Measurements from ENCODE around the gene JTB.

JTB gene

DNA sequence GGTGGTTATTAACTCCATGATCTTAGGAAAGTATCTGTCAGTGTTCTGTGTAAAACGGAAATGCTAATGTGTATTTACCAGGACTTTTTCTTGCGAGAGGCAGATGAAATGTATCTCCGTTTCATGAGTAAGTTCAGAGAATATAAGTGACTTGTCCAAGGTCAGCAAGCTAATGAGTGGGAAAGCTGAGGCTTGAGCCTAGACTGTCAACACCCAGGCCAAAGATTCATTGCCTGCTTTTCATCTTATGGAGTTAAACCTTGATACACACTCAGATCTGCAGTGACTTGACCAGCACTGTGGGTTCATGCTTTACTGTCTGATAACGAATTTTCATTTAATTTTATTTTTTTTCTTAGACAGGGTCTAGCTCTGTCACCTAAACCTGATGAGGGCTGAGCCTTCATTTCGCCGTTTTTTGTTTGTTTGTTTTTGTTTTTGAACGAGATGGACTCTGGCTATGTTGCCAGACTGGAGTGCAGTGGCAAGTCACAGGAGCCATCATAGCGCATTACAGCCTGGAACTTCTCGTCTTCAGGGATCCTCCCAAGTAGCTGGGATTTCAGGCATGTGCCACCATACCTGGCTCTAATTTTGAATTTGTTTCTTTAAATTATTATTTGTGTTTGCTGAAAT, 918 bp upstream of the JTB start:
- no peak for DNase-seq

DNA sequence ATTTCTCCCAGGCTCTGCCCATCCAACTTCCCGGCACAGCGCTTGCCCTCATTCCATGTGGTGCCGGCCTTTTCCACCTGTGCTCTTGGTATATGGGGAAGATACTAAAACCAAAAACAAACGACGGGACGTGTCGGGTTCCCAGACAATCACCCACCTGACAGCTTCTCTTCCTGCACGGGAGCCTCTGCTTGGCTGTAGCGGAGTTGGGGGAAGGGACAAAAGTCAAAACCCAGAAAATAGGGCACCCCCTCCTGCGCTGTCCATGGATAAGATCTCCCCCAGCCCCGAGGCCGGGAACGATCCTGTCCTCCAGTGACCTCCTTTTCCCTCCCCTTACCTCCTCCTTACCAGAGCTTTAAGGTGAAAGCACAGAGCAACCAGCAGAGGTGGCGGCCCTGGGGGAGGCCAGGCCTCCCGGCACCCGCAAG, 640 bp downstream of the JTB start:
- no peak for DNase-seq

DNA sequence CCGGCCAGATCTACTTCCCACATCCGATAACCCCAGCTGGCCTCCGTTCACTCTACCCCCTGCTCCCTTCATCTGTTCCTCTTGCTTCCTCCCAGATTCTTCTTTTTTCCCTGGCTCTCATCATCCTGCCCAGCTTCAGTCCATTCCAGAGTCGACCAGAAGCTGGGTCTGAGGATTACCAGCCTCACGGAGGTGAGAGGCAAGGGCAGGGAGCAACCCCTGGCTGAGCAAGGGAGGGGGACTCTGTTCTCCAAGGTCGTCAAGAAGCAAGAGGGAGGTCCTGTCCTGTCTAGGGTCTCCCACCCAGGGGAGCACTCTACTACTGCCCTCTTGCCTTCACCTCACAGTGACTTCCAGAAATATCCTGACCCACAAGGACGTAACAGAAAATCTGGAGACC, 3.9 kb downstream of the JTB start:
- DNase-seq, result no peak

DNA sequence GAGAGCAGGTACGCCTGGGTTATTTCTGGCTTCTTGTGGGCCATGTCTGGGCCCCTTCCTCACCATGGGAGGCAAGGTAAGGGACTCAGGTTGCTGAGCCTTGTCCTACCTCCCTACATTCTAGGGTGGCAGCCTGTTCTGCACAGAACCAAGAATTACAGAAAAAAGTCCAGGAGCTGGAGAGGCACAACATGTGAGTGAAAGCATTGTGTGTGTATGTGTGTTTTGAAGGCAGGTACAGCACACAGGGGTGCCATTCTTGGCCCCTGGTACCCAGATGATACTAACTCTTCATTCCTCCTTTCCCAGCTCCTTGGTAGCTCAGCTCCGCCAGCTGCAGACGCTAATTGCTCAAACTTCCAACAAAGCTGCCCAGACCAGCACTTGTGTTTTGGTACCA, 4.4 kb downstream of the JTB start:
- no peak for DNase-seq

DNA sequence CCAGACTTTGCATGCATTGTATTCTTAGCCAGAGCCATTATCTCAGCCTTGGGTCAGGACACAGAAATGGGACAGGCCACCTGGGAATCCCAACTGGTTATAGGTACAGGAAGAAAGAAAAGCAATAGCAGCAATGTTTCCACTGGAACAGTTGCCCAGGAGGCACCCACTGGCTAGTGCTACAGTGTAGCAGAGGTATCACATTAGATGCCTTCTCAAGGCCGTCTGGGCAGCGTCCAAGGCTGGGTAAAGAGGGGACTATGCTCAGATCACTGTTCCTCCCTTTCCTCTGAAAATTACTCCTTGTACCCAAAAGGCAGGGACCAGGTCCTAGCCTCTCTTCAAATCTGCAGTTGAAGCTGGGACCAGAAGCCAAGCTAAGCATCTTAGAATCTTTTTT, 7.1 kb downstream of the JTB start:
- DNase-seq, result no peak

DNA sequence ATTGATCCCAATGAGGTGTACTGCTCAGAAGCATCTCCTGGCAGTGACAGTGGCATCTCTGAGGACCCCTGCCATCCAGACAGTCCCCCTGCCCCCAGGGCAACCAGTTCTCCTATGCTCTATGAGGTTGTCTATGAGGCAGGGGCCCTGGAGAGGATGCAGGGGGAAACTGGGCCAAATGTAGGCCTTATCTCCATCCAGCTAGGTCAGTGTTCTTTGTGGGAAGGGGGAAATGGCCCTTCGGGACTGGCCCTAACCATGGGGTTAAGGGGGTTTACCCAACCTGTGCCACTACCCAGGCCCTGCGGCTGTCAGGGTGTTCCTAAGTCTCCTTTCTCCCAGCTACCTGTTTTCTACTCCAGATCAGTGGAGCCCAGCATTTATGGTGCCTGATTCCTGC, 8.5 kb downstream of the JTB start:
- no peak for DNase-seq

DNA sequence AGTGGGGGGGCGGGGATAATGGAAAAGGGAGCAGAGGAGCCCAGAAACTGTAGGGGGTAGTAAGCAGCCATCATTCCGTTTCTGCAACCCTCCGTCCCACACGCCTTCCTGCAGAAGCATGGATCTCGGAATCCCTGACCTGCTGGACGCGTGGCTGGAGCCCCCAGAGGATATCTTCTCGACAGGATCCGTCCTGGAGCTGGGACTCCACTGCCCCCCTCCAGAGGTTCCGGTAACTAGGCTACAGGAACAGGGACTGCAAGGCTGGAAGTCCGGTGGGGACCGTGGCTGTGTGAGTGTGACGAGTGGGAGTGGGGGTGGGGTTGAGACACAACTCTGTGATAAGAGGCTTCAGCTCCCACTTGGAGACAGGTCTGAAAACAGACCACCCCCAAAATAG, 9.1 kb downstream of the JTB start:
- DNase-seq, result no peak

DNA sequence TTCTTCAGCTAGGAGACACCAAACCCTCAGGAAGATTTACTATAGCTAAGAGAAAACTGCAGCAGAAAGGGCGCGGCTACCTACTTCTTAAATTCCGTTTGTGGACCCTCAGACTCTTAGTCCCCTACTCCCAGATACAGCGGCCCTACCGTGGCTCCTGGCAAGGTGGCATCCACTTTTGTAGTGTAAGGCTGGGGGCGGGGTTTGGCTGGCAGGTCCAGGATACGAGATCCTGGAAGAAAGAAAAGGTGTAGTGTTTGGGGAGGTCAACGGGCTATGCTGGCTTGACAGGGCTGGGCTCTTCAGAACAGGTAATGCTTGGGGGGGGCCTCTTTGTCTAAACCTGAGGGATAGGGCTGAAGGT, 9.5 kb downstream of the JTB start:
- no peak for DNase-seq

DNA sequence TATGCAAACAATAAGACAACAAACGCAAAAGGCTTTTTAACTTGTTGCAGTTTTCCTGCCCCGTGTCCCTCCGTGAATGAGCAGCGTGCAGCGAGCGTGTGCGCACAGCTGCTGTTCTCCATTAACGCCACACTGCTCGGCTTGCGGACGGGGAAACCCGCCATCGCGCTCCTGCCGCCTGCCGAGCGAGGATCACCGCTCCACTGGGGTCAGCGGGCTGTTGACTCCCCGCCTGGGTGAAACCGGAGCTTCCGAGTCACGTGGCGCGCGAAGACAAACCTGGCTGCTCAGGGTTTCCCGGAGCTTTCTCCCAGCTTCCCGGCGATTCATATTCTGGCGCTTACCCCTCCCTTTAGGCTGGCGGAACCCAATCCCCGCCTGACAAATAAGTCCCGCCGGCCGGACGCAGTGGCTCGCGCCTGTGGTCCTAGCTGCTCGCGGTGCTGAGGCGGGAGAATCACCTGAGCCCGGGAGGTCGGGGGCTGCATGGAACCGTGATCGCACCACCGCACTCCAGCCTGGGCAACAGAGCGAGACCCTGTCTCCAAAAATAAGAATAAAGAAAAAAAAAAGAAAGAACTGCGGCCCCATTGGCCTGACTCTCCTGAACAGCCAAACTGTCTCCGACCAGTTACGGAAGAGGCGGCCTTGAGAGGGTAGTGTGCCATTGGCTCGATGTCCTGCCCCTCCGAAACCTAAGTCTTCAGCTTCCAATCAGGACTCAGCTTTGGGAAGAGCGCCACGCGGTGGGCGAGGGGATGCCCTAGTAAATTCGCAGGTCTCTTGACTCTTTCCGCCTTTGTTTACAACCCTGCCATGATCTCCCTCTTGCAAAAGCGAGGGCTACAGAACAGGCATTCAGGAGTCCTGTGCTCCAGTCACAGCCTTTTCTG, 10.1 kb downstream of the JTB start, which contains the start of gene CREB3L4:
Gene CREB3L4 (plus strand): TSS at position 796 of the 893 bp plus-strand sequence. CDS start 624 bp downstream, outside the sequence.
- peak; percentile 72 for DNase-seq

DNA sequence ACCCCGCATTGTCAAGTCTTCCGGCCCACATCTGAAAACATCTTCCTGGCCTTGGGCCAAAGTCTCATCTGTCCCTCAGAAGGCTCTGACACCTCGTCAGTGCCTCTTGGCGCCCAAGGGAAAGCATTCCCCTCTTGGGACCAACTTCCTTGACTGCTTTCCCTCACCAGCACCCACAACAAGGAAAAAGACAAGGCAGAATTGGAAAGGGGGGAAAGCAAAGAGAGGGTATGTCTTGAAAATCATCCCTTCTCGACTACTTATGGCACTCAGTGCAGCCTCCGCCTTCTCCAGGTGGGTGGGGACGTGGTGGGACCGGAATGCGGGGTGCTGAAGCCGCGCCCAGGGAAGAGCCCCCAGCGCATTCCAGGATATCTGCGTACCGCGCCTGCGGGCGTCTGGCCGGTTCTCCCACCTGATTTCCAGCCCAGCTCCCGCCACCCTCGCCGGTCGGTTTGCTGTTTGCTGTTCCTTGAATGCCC, 13.6 kb downstream of the JTB start:
- DNase-seq, result no peak

DNA sequence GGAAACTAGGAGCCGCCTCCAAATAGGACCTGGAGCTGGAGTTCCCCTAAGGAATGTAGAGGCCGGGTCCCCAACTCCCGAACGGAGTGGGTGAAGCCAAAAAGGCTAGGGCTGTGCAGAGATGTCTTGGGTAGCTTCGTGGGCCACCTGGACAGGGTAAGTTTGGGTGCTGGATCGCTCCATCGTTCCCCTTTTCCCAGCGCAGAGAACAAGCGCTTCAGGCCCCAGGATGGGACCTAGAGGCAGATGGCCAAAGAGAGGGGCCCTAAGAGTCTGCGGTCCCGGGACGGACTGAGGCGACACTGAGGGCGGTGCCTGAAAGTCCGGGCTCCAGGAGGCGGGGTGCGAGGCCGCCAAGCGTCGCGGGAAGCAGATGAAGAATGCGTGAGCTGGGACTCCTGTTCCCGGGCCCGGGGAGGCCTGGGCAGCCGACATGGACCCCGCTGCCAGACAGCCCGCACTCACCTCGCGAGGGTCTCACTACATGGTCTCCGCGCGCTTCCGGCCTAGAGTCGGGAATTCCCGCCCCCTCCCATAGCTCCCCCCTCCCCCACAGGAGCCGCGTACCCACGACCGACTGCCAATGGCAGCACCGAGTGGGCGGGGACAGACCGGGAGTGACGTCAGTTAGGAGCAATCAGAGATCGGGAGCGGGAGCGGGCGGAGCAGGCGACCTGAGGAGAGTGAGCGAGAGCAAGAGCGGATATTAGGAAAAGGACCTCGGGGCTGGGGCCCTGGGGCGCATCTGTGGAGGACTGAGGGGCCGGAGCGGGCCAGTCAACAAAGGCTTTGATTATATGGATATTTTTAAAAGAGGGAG, 14.2 kb downstream of the JTB start, which contains the start of gene SLC39A1:
Gene SLC39A1 (minus strand): TSS at position 508 of the 820 bp plus-strand sequence. CDS start 822 bp downstream, outside the sequence.
- peak; percentile 91 for DNase-seq

DNA sequence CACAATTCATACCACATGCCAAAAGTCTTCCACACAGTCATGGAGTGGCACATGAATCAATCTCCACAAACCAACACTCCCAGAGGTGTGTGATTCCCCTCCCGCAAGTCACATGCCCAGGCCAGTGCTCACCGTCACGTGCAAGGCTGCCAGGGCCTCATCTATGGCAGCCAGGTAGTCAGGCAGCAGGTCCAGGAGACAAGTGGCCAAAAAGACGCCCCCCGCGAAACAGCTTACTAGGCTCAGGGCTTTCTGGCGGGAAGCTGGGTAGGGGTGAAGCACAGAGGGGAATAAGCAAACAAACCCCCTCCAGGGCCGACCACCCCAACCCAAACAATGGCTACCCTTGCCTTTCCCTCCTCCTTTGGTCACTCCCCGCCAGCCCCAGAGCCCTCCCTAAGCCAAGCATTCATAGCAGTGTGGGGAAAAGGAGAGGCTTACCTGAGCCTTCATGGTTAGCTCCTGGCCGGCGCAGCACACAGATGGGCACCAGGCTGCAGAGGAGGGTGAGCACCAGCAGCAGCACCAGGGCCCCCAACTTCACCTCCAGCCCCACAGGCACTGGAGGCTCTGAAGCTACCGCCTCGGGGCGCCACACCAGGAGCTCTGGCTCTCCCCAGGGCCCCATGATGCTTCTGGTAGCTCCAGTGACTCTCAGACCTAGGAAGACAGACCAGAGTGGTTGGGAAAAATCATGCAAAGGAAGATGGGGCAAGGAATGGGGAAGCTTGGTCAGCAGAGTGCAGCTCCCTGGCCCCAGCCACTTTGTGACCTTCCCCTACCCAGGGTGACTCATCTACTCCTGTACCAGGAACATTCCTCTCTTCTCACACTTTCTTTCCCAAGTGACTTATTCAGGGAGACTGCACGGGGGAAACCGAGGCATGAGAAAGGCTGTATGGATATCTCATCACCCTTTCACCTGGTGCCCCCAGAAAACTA, 15.1 kb downstream of the JTB start:
- no peak for DNase-seq

DNA sequence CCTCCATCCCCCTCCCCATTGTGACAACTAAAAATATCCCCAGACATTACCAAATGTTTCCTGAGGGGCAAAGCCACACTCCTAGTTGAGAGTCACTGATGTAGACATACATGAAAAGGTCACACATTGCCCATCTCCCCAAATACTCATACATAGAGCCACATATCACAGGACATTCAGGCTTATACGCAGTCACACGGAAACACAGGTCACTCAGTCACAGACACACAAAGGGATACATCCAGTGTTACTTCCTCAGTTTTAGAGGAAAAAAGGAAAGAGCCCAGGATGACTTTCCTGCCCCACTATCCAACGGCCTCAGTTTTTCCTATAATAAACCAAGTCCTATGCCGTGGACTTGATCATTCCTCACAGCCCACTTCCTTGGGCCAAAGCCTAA, 16.1 kb downstream of the JTB start:
- DNase-seq, result no peak

DNA sequence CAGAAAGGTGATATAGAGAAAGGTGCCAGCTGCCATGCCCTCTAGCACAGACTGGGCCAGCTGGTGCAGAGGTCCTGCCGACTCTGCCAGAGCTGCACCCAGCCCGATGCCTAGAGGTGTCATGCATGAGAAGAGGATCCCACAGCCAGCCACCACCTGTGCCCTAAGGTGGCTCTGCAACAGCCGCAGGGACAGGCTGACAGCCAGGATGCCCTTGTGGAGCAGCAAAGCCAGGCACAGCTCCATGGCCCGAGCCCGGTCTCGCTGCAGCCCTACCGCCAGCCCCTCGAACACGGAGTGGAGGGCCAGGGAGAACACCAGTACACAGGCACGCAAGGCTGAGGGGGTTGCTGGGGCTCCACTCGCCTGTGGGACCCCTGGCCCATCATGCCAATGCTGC, 17.3 kb downstream of the JTB start:
- no peak for DNase-seq

DNA sequence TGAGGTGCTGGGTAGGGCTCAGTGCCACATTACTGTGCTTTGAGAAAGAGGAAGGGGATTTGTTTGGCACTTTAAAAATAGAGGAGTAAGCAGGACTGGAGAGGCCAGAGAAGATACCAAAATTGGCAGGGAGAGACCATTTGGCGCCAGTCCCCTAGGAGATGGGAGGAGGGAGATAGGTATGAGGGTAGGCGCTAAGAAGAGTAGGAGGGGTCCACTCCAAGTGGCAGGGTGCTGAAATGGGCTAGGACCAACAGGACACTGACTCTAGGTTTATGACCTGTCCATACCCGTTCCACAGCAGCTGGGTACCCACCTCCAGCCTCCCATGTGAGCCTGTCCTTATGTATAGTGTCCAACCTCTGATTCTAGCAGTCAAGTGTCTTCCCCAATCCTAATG, 18.0 kb downstream of the JTB start:
- no peak for DNase-seq

DNA sequence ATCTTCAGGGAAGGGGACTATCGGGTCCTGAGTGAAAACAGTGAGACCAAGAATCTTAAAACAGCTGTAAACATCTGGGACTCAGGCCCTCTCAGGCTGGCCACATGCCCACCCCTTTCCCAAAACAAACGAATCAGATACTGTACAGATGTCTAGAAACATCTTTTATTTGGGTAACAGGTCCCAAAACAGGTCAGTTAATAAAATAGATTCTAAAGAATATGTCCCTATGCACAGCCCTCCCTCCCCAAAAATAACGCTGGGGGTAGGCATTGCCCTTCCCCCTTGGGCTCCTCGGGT, 18.6 kb downstream of the JTB start:
- no peak for DNase-seq

DNA sequence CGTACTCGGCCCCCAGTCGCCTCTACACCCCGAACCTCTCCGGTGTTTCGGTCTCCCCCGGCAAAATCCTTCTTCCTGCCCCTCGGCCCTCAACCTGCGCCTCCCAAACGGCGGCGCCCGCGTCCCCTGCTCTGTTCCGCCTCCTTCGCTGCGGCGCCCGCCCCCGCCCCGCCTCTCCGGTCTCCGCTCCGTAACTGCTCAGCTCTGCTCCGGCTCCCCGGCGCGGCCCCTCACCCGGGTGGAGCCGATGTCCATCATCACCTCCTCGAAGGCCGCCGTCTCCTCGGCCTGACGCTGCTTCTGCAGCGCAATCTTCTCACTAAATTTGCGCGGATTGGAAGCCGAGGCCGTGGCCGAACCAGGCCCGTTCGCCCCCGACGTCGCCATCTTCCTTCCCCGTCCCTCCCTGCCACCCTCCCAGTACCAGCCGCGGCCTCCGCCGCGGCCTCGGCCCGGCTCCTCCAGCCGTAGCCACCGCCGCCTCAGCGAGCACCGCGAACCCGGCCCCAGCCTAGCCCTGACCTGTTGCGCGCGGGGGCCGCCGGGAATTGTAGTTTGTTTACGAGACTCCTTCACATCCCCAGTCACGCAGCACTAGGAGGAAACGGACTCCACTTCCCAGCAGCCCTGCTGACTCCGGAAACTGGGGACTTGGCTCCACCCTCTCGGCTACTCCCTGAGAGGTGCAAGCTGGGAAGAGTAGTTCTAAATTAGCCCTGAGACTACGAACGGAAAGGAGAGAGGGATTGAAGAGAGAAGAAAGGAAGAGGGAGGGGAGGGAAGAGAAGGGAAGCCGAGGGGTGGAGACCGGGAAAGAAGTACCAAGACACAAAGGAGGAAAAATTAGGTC, 19.1 kb downstream of the JTB start, which contains the start of gene CRTC2:
Gene CRTC2 (minus strand): TSS at position 502 of the 850 bp plus-strand sequence. CDS start 115 bp downstream, at position 387.
- DNase-seq, result peak; percentile 95

DNA sequence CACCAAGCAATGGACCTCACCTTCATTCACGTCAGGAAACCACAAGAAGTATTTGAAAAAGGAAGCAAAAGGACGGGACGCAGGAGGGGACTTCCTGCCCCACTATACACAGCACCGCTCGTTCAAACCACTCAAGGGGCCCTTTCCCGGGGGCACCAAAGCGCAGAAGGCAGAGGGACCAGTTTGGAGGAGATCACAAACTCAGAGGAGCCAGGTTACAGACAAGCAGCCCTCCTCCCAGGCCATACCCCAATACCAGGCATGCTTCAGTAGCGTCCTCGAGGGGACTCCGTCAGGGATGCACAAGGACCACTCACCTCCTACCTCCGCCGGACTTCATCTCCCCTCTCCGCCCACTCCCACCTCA, 19.7 kb downstream of the JTB start:
- peak; percentile 49 for DNase-seq

DNA sequence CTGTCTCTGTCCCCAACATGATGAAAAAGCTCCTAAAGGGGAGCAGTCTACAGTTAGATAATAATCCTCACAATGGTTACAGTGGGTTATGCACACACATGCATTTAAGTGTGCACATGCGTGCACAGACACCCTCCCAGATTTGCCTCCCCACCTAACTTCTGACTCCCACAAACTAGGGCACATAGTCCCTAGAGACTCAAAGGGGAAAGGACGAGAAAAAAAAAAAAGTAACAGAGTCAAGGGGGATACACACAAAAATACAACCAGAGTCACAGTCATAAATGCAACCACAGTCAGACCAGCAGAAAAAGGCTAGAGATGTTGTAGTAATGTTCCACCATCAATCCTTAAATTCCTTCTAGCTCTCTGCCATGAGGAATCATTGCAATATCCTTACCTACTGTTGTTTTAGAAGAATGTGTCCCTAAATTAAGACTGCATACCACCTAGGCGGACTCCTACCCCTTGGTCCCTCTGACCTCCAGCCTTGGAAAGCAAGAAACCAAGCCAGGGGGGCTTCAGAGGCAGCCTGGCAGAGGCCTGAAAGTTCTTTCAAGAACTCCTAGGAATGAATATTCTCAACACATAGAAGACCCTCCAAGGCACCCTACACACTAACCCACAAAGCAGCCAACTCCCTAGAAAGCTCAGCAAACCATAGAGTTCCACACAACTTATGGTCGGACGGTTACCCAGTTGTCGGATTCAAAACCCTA, 20.3 kb downstream of the JTB start:
- no peak for DNase-seq

DNA sequence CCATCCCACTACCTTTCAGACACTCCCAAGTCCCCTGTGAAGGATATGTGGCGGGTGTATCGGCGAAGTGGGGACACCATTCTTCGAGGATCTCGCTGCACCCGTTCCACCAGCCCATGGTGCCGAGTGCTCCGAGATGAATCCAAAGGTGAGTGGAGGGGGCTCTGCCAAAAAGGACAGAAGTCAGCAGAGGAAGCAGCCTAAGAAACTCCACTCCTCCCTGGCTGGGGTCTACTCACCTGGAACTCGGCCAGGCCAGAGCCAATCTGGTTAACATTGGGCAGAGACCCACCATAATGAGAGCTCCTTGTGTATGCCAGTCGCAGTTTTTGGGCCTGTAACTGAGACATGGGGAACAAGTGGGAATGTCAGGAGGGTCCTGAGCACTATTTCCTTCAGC, 22.6 kb downstream of the JTB start:
- DNase-seq, result no peak
